HG03095 (cell line): ENCODE measurements around the gene POLR3K.

Source experiments
- ATAC-seq: cut with Tn5 transposase; IDR thresholded peaks from one replicate; pipeline ENCODE4 v1.9.1; 2021; ENCODE audit warnings: moderate library complexity; ENCODE audit not compliant: unreplicated experiment

Gene POLR3K

GRCh38 chr16:53346-54236, at the start of gene POLR3K, which contains the start of gene SNRNP25:
TSS of gene POLR3K (minus strand) at chr16:53608. CDS start at chr16:53586, 22 bp downstream.
TSS of gene SNRNP25 (plus strand) at chr16:53828. CDS start at chr16:54017, 189 bp downstream.
- peak; percentile 88 for ATAC-seq

- ATAC-seq: no peak
Measured at GRCh38 chr16:102060-102855, 48.9 kb upstream of the POLR3K start.

GRCh38 chr16:101586-101985, 48.2 kb upstream of the POLR3K start:
- ATAC-seq: no peak

- ATAC-seq: no peak
Measured at GRCh38 chr16:100989-101388, 47.6 kb upstream of the POLR3K start.

- ATAC-seq: no peak
Measured at GRCh38 chr16:97822-98221, 44.4 kb upstream of the POLR3K start.

GRCh38 chr16:96935-97381, 43.5 kb upstream of the POLR3K start:
- ATAC-seq: peak; percentile 68

GRCh38 chr16:94918-95265, 41.5 kb upstream of the POLR3K start:
- no peak for ATAC-seq

- no peak for ATAC-seq
Measured at GRCh38 chr16:92431-93339, 39.3 kb upstream of the POLR3K start.

GRCh38 chr16:91484-91883, 38.1 kb upstream of the POLR3K start:
- no peak for ATAC-seq

- ATAC-seq: no peak
Measured at GRCh38 chr16:89391-90302, 36.2 kb upstream of the POLR3K start.

- no peak for ATAC-seq
Measured at GRCh38 chr16:88613-89012, 35.2 kb upstream of the POLR3K start.

- ATAC-seq: no peak
Measured at GRCh38 chr16:86483-86952, 33.1 kb upstream of the POLR3K start.

GRCh38 chr16:85865-86264, 32.5 kb upstream of the POLR3K start:
- no peak for ATAC-seq

- ATAC-seq: peak; percentile 4
Measured at GRCh38 chr16:85407-85782, 32.0 kb upstream of the POLR3K start.

GRCh38 chr16:84718-85406, 31.5 kb upstream of the POLR3K start:
- ATAC-seq: peak; percentile 58

- no peak for ATAC-seq
Measured at GRCh38 chr16:83781-84615, 30.6 kb upstream of the POLR3K start.

GRCh38 chr16:83060-83603, 29.7 kb upstream of the POLR3K start:
- no peak for ATAC-seq
